WTC11 (cell line): ENCODE data around the gene IFITM2. TPM values are rescaled to one million over a fixed set of nuclear protein-coding genes. Genes with fewer than 3 reads are reported as not detected.

ENCODE experiments used
- ATAC-seq: fragments of 200-7000 bp; cut with Tn5 transposase; 2 replicates; pipeline ENCODE4 v1.10.0; 2021; ENCODE audit warnings: mild to moderate bottlenecking, moderate library complexity
- CTCF ChIA-PET: fragments of 300-600 bp; sonication (Branson Sonifier 250); formaldehyde crosslinking; loops from one replicate; lab custom pipeline; 2021; ENCODE audit warnings: antibody characterized with exemption; lab: Charles Lee
- POLR2A ChIA-PET: fragments of 350-600 bp; sonication (Branson Sonifier 250); formaldehyde crosslinking; loops from one replicate; lab custom pipeline; 2021; ENCODE audit warnings: antibody characterized with exemption; lab: Charles Lee
- DNase-seq: peaks from one replicate; pipeline ENCODE4 v3.0.0; 2021; ENCODE audit warnings: low spot score
- H3K27ac Mint-ChIP-seq: 2 replicates; pipeline ENCODE4 v1.8.0; 2021; ENCODE audit warnings: mixed read lengths
- H3K27me3 Mint-ChIP-seq: 2 replicates; pipeline ENCODE4 v1.8.0; 2021; ENCODE audit warnings: low read depth, mild to moderate bottlenecking, moderate library complexity, mixed read lengths
- H3K36me3 Mint-ChIP-seq: 2 replicates; pipeline ENCODE4 v1.8.0; 2021; ENCODE audit warnings: mixed read lengths
- H3K4me1 Mint-ChIP-seq: 2 replicates; pipeline ENCODE4 v1.8.0; 2022; ENCODE audit warnings: mixed read lengths
- H3K4me3 Mint-ChIP-seq: 2 replicates; pipeline ENCODE4 v1.8.0; 2021; ENCODE audit warnings: mild to moderate bottlenecking, moderate library complexity, mixed read lengths
- H3K9me3 Mint-ChIP-seq: 2 replicates; pipeline ENCODE4 v1.8.0; 2021; ENCODE audit warnings: mixed read lengths
- CREB1 ChIP-seq: sonication (generic); formaldehyde crosslinking; IDR thresholded peaks from 2 replicates; pipeline ENCODE4 v1.8.0; 2023; ENCODE audit warnings: mild to moderate bottlenecking, missing genetic modification reagents
- KAT7 ChIP-seq: sonication (generic); formaldehyde crosslinking; IDR thresholded peaks from 2 replicates; pipeline ENCODE4 v1.8.1; 2023; ENCODE audit warnings: missing genetic modification reagents, mild to moderate bottlenecking, borderline replicate concordance
- total RNA-seq: library from RNA; stranded (reverse); gene quantifications from 3 replicates; pipeline ENCODE4 v1.2.3, GENCODE V29; 2021
- TF ChIP-seq, protein P1 (sequence below): sonication (generic); formaldehyde crosslinking; IDR thresholded peaks from 2 replicates; pipeline ENCODE4 v1.8.1; 2022; ENCODE audit warnings: low read depth, missing genetic modification reagents, borderline replicate concordance
- TF ChIP-seq, protein P2 (sequence below): sonication (generic); formaldehyde crosslinking; IDR thresholded peaks from 2 replicates; pipeline ENCODE4 v1.8.1; 2022; ENCODE audit warnings: mild to moderate bottlenecking, missing genetic modification reagents, moderate library complexity, borderline replicate concordance
- TF ChIP-seq, protein P3 (sequence below): fragments of 250-450 bp; sonication (Bioruptor Pico); IDR thresholded peaks from 2 replicates; pipeline ENCODE4 v1.9.0; 2021; ENCODE audit warnings: mild to moderate bottlenecking
- TF ChIP-seq, protein P4 (sequence below): fragments of 250-450 bp; sonication (Bioruptor Pico); IDR thresholded peaks from 2 replicates; pipeline ENCODE4 v1.9.0; 2021; ENCODE audit warnings: mild to moderate bottlenecking, borderline replicate concordance
- TF ChIP-seq, protein P5 (sequence below): sonication (generic); formaldehyde crosslinking; IDR thresholded peaks from 2 replicates; pipeline ENCODE4 v1.8.1; 2022; ENCODE audit warnings: mild to moderate bottlenecking, moderate library complexity, missing genetic modification reagents
- TF ChIP-seq, protein P6 (sequence below): sonication (generic); formaldehyde crosslinking; IDR thresholded peaks from 2 replicates; pipeline ENCODE4 v1.8.0; 2023; ENCODE audit warnings: mild to moderate bottlenecking, missing genetic modification reagents

IFITM2 gene
- total RNA-seq, 1 experiment from 2014 or later, result 436 TPM

DNA sequence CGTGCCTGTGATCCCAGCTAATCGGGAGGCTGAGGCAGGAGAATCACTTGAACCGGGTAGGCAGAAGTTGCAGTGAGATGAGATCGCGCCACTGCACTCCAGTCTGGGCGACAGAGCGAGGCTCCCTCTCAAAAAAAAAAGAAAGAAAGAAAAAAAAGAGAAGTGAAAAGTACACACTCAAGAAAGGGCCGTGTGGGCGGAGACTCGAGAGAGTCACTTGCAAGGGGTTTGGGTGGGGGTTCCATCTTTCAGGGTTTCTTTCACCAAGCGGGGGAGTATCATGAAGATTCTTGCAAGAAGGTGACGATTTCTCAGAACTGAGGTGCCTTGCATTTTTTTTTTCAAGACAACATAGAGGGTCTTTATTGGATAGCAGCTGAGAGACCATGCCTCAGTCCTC is 4.3 kb upstream of the IFITM2 start (continued):
- TF ChIP-seq, protein P1, sequence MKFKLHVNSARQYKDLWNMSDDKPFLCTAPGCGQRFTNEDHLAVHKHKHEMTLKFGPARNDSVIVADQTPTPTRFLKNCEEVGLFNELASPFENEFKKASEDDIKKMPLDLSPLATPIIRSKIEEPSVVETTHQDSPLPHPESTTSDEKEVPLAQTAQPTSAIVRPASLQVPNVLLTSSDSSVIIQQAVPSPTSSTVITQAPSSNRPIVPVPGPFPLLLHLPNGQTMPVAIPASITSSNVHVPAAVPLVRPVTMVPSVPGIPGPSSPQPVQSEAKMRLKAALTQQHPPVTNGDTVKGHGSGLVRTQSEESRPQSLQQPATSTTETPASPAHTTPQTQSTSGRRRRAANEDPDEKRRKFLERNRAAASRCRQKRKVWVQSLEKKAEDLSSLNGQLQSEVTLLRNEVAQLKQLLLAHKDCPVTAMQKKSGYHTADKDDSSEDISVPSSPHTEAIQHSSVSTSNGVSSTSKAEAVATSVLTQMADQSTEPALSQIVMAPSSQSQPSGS (CRISPR knock-in tag), result no peak

DNA sequence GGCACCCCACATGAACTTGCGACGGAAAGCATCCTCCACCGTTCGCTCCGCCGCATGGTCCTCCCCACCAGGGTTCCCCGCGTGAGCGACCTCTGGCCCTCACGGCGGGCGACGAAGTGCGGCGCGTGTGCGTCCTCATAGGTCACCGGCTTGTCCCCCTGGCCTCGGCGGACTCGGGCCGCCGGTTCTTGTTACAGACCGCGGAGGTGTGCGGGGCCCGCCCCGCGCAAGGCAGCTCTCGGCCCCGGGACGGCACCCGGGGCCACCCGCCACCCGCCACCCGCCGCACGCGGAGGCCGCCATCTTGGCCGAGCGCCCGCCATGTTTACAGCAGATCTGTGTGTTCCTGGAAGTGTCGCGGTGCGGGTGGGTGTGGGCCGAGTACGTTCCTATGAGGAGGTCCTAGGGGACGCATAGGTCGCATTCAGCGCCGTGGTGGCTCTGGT is 3.5 kb upstream of the IFITM2 start:
- Mint-ChIP-seq H3K36me3 (no peaks in the 10 kb centered on the region), H3K9me3 (no peaks in the 10 kb centered on the region), H3K27ac (peak overlapping the region; percentile 94), H3K27me3 (no peaks in the 10 kb centered on the region), H3K4me1 (peaks cover 75% of the 10 kb centered on the region), H3K4me3 (no peak overlapping the region)
- ChIA-PET CTCF (interaction anchor here (1.0 to 3.2 kb wide), 8 partner anchors 14 to 86 kb away, joined by 3 to 36 read pairs (median 12); partner anchors contain the start of gene PGGHG), POLR2A (interaction anchor here (1.6 kb wide), 1 partner anchor 13 kb away, joined by 5 read pairs; no protein-coding TSS in a partner anchor)
- DNase-seq, result no peak
- ATAC-seq, result no peak
- TF ChIP-seq, protein P2, sequence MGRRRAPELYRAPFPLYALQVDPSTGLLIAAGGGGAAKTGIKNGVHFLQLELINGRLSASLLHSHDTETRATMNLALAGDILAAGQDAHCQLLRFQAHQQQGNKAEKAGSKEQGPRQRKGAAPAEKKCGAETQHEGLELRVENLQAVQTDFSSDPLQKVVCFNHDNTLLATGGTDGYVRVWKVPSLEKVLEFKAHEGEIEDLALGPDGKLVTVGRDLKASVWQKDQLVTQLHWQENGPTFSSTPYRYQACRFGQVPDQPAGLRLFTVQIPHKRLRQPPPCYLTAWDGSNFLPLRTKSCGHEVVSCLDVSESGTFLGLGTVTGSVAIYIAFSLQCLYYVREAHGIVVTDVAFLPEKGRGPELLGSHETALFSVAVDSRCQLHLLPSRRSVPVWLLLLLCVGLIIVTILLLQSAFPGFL (CRISPR knock-in tag), result no peak
- no peak for TF ChIP-seq CREB1
- no peak for TF ChIP-seq KAT7 (CRISPR knock-in tag)
- TF ChIP-seq, protein P3, sequence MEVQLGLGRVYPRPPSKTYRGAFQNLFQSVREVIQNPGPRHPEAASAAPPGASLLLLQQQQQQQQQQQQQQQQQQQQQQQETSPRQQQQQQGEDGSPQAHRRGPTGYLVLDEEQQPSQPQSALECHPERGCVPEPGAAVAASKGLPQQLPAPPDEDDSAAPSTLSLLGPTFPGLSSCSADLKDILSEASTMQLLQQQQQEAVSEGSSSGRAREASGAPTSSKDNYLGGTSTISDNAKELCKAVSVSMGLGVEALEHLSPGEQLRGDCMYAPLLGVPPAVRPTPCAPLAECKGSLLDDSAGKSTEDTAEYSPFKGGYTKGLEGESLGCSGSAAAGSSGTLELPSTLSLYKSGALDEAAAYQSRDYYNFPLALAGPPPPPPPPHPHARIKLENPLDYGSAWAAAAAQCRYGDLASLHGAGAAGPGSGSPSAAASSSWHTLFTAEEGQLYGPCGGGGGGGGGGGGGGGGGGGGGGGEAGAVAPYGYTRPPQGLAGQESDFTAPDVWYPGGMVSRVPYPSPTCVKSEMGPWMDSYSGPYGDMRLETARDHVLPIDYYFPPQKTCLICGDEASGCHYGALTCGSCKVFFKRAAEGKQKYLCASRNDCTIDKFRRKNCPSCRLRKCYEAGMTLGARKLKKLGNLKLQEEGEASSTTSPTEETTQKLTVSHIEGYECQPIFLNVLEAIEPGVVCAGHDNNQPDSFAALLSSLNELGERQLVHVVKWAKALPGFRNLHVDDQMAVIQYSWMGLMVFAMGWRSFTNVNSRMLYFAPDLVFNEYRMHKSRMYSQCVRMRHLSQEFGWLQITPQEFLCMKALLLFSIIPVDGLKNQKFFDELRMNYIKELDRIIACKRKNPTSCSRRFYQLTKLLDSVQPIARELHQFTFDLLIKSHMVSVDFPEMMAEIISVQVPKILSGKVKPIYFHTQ (CRISPR knock-in tag), result no peak
- TF ChIP-seq, protein P4, sequence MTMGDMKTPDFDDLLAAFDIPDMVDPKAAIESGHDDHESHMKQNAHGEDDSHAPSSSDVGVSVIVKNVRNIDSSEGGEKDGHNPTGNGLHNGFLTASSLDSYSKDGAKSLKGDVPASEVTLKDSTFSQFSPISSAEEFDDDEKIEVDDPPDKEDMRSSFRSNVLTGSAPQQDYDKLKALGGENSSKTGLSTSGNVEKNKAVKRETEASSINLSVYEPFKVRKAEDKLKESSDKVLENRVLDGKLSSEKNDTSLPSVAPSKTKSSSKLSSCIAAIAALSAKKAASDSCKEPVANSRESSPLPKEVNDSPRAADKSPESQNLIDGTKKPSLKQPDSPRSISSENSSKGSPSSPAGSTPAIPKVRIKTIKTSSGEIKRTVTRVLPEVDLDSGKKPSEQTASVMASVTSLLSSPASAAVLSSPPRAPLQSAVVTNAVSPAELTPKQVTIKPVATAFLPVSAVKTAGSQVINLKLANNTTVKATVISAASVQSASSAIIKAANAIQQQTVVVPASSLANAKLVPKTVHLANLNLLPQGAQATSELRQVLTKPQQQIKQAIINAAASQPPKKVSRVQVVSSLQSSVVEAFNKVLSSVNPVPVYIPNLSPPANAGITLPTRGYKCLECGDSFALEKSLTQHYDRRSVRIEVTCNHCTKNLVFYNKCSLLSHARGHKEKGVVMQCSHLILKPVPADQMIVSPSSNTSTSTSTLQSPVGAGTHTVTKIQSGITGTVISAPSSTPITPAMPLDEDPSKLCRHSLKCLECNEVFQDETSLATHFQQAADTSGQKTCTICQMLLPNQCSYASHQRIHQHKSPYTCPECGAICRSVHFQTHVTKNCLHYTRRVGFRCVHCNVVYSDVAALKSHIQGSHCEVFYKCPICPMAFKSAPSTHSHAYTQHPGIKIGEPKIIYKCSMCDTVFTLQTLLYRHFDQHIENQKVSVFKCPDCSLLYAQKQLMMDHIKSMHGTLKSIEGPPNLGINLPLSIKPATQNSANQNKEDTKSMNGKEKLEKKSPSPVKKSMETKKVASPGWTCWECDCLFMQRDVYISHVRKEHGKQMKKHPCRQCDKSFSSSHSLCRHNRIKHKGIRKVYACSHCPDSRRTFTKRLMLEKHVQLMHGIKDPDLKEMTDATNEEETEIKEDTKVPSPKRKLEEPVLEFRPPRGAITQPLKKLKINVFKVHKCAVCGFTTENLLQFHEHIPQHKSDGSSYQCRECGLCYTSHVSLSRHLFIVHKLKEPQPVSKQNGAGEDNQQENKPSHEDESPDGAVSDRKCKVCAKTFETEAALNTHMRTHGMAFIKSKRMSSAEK, result no peak
- TF ChIP-seq, protein P5, sequence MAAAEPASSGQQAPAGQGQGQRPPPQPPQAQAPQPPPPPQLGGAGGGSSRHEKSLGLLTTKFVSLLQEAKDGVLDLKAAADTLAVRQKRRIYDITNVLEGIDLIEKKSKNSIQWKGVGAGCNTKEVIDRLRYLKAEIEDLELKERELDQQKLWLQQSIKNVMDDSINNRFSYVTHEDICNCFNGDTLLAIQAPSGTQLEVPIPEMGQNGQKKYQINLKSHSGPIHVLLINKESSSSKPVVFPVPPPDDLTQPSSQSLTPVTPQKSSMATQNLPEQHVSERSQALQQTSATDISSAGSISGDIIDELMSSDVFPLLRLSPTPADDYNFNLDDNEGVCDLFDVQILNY (CRISPR knock-in tag), result no peak
- TF ChIP-seq, protein P6, sequence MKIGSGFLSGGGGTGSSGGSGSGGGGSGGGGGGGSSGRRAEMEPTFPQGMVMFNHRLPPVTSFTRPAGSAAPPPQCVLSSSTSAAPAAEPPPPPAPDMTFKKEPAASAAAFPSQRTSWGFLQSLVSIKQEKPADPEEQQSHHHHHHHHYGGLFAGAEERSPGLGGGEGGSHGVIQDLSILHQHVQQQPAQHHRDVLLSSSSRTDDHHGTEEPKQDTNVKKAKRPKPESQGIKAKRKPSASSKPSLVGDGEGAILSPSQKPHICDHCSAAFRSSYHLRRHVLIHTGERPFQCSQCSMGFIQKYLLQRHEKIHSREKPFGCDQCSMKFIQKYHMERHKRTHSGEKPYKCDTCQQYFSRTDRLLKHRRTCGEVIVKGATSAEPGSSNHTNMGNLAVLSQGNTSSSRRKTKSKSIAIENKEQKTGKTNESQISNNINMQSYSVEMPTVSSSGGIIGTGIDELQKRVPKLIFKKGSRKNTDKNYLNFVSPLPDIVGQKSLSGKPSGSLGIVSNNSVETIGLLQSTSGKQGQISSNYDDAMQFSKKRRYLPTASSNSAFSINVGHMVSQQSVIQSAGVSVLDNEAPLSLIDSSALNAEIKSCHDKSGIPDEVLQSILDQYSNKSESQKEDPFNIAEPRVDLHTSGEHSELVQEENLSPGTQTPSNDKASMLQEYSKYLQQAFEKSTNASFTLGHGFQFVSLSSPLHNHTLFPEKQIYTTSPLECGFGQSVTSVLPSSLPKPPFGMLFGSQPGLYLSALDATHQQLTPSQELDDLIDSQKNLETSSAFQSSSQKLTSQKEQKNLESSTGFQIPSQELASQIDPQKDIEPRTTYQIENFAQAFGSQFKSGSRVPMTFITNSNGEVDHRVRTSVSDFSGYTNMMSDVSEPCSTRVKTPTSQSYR (CRISPR knock-in tag), result no peak
